GM21423 (cell line): Measurements from ENCODE around the gene CAPN9.
"Not testable (repeated sequence)": the region's sequence is repeated elsewhere in the genome, so short reads cannot be mapped to it uniquely, and the experiment has no call there.

Experiments used
- ATAC-seq: cut with Tn5 transposase; IDR thresholded peaks from one replicate; pipeline ENCODE4 v1.9.1; 2021; ENCODE audit warnings: mild to moderate bottlenecking, moderate library complexity; ENCODE audit not compliant: unreplicated experiment

Gene CAPN9

GRCh38 chr1:230767859-230768612 is 20.8 kb downstream of the CAPN9 start:
- not testable (repeated sequence) for ATAC-seq

GRCh38 chr1:230768903-230769570 is 21.8 kb downstream of the CAPN9 start:
- no peak for ATAC-seq

- ATAC-seq, result no peak
These were observed 23.1 kb downstream of the CAPN9 start for GRCh38 chr1:230770317-230770716.

- no peak for ATAC-seq
These were observed 24.7 kb downstream of the CAPN9 start for GRCh38 chr1:230771773-230772354.

- ATAC-seq, result no peak
These were observed 25.5 kb downstream of the CAPN9 start for GRCh38 chr1:230772457-230773395.

- no peak for ATAC-seq
These were observed 26.3 kb downstream of the CAPN9 start for GRCh38 chr1:230773396-230774033.

GRCh38 chr1:230778916-230779590 is 31.9 kb downstream of the CAPN9 start:
- no peak for ATAC-seq

GRCh38 chr1:230781131-230781530 is 33.9 kb downstream of the CAPN9 start:
- ATAC-seq, result no peak

- peak; percentile 71 for ATAC-seq
These were observed 34.4 kb downstream of the CAPN9 start for GRCh38 chr1:230781594-230781993.

GRCh38 chr1:230784163-230784562 is 37.0 kb downstream of the CAPN9 start:
- ATAC-seq, result no peak

GRCh38 chr1:230785636-230786384 is 38.6 kb downstream of the CAPN9 start:
- no peak for ATAC-seq

- ATAC-seq, result no peak
These were observed 39.2 kb downstream of the CAPN9 start for GRCh38 chr1:230786385-230786753.

GRCh38 chr1:230787471-230787870 is 40.3 kb downstream of the CAPN9 start:
- ATAC-seq, result no peak

GRCh38 chr1:230788561-230789275 is 41.5 kb downstream of the CAPN9 start:
- no peak for ATAC-seq

- ATAC-seq, result no peak
These were observed 42.8 kb downstream of the CAPN9 start for GRCh38 chr1:230790026-230790425.

GRCh38 chr1:230791986-230792564 is 44.9 kb downstream of the CAPN9 start:
- no peak for ATAC-seq

GRCh38 chr1:230792691-230793462 is 45.7 kb downstream of the CAPN9 start:
- no peak for ATAC-seq

- ATAC-seq, result no peak
These were observed 46.2 kb downstream of the CAPN9 start for GRCh38 chr1:230793463-230793745.
